A549 (cell line): ENCODE measurements around the gene CHI3L1. TPM values are rescaled to one million over a fixed set of nuclear protein-coding genes. Genes with fewer than 3 reads are reported as not detected.

Experiments
- ATAC-seq, 2 experiments: fragments of 200-7000 bp in 1 of 2; fragments of >200 bp in 1 of 2; cut with Nextera tagmentation in 1 of 2; cut with Tn5 transposase in 1 of 2; 3 replicates each; pipeline versions ENCODE4 v1.8.0 to v1.9.1; 2018 to 2020; ENCODE audit warnings: mild to moderate bottlenecking in 1 of 2, moderate library complexity in 1 of 2
- CTCF ChIA-PET: fragments of 300-600 bp; sonication (Branson Sonifier 250); formaldehyde crosslinking; extraction: SDS; loops from one replicate; lab custom pipeline; 2021; ENCODE audit warnings: antibody characterized with exemption, inconsistent platforms; lab: Yijun Ruan, JAX
- POLR2A ChIA-PET: fragments of 350-600 bp; formaldehyde crosslinking; extraction: SDS; loops from one replicate; lab custom pipeline; 2021; ENCODE audit warnings: antibody characterized with exemption, inconsistent platforms; lab: Yijun Ruan, JAX
- DNase-seq, 2 experiments: peaks; one replicate each; pipeline versions ENCODE4 v3.0.0 to v3.0.0-alpha.2; 2011 to 2016; ENCODE audit warnings: low read depth in 1 of 2, low spot score in 1 of 2
- FAIRE-seq: peaks from 2 replicates; lab custom pipeline; 2011; peaks lifted over from hg19 to GRCh38; lab: Jason Lieb, UNC
- H3K27ac ChIP-seq, 2 experiments: fragments of >200 bp; sonication (Bioruptor Twin); formaldehyde crosslinking; 3 replicates each; pipeline ENCODE4 v1.5.1; 2016 to 2017
- H3K4me1 ChIP-seq: fragments of >200 bp; sonication (Bioruptor Twin); formaldehyde crosslinking; 3 replicates; pipeline ENCODE4 v1.6.1; 2016
- H3K4me2 ChIP-seq: fragments of >200 bp; sonication (Bioruptor Twin); formaldehyde crosslinking; 3 replicates; pipeline ENCODE4 v1.6.1; 2016
- H3K4me3 ChIP-seq: fragments of >200 bp; sonication (Bioruptor Twin); formaldehyde crosslinking; 3 replicates; pipeline ENCODE4 v1.5.1; 2016
- H3K9me3 ChIP-seq: fragments of >200 bp; sonication (Bioruptor Twin); formaldehyde crosslinking; 3 replicates; pipeline ENCODE4 v1.6.1; 2016
- BHLHE40 ChIP-seq: IDR thresholded peaks from 2 replicates; pipeline ENCODE4 v1.6.1; 2012; ENCODE audit warnings: low read depth, low read length, inconsistent platforms
- CBX2 ChIP-seq: fragments of 200-600 bp; sonication (generic); IDR thresholded peaks from 2 replicates; pipeline ENCODE4 v1.6.1; 2016; ENCODE audit warnings: low read depth, mild to moderate bottlenecking, borderline replicate concordance
- CEBPB ChIP-seq, 2 experiments: fragments of >200 bp in 1 of 2; sonication (Bioruptor Twin) in 1 of 2; formaldehyde crosslinking in 1 of 2; IDR thresholded peaks; 2 replicates each; pipeline ENCODE4 v1.6.1; 2012 to 2016
- EHMT2 ChIP-seq: fragments of 200-600 bp; sonication (generic); IDR thresholded peaks from 2 replicates; pipeline ENCODE4 v1.6.1; 2016; ENCODE audit warnings: antibody characterized with exemption, low read depth, mild to moderate bottlenecking, moderate library complexity
- GATA3 ChIP-seq: IDR thresholded peaks from 2 replicates; pipeline ENCODE4 v1.6.1; 2012; ENCODE audit warnings: borderline replicate concordance
- HEYL ChIP-seq: fragments of 250-450 bp; sonication (Bioruptor Pico); IDR thresholded peaks from 2 replicates; pipeline ENCODE4 v1.8.0; 2021; ENCODE audit warnings: mild to moderate bottlenecking, moderate library complexity
- JUN ChIP-seq, 2 experiments: fragments of >200 bp; sonication (Bioruptor Twin); formaldehyde crosslinking; IDR thresholded peaks; 2 replicates in 1 of 2; 3 replicates in 1 of 2; pipeline ENCODE4 v1.6.1; 2016 to 2017
- KDM1A ChIP-seq: fragments of 200-600 bp; sonication (generic); IDR thresholded peaks from 2 replicates; pipeline ENCODE4 v1.6.1; 2016; ENCODE audit warnings: low read depth, mild to moderate bottlenecking
- MAZ ChIP-seq: fragments of 150-350 bp; IDR thresholded peaks from 2 replicates; pipeline ENCODE4 v1.6.1; 2014; ENCODE audit warnings: antibody characterized with exemption, low read depth, low read length, borderline replicate concordance
- MYC ChIP-seq: IDR thresholded peaks from 2 replicates; pipeline ENCODE4 v1.6.1; 2012; ENCODE audit warnings: mild to moderate bottlenecking, inconsistent platforms, low read length, improper control_type of control experiment, borderline replicate concordance
- NFE2L2 ChIP-seq: fragments of 150-350 bp; conservative IDR thresholded peaks from 2 replicates; pipeline ENCODE4 v1.6.1; 2014; ENCODE audit warnings: low read length
- PHF8 ChIP-seq: fragments of 200-600 bp; sonication (generic); IDR thresholded peaks from 2 replicates; pipeline ENCODE4 v1.6.1; 2016; ENCODE audit warnings: low read depth, mild to moderate bottlenecking, antibody characterized with exemption, moderate library complexity, borderline replicate concordance
- RAD21 ChIP-seq, 2 experiments: fragments of >200 bp in 1 of 2; sonication (Bioruptor Twin) in 1 of 2; formaldehyde crosslinking in 1 of 2; IDR thresholded peaks in 1 of 2; conservative IDR thresholded peaks in 1 of 2; 2 replicates in 1 of 2; 3 replicates in 1 of 2; pipeline ENCODE4 v1.6.1; 2012 to 2018; ENCODE audit warnings: inconsistent platforms in 1 of 2
- TFCP2L1 ChIP-seq: fragments of 250-450 bp; sonication (Bioruptor Pico); IDR thresholded peaks from 2 replicates; pipeline ENCODE4 v1.5.0; 2021; ENCODE audit warnings: mild to moderate bottlenecking
- ZFP36 ChIP-seq: fragments of 450-650 bp; IDR thresholded peaks from 2 replicates; pipeline ENCODE4 v1.6.1; 2014; ENCODE audit warnings: borderline replicate concordance; ENCODE audit not compliant: partially characterized antibody
- ZNF302 ChIP-seq: fragments of 250-450 bp; sonication (Bioruptor Pico); IDR thresholded peaks from 2 replicates; pipeline ENCODE4 v1.9.0; 2021; ENCODE audit warnings: inconsistent platforms, mild to moderate bottlenecking, moderate library complexity
- WGBS: methylation state at CpG from one replicate; pipeline ENCODE4 v1.1.6; 2017; ENCODE audit errors: missing lambda C conversion rate; 5-methylcytosine and 5-hydroxymethylcytosine counted together
- polyA plus RNA-seq, 4 experiments: library from polyadenylated mRNA; depleted of rRNA in 3 of 4; stranded (reverse); fragments of >200 nt; fragmentation: RNase III in 1 of 4; extraction: RNeasy Plus Mini Kit Qiagen cat#74134 plus additional on column Dnase treatment in 1 of 4; gene quantifications; 2 replicates in 3 of 4; 3 replicates in 1 of 4; pipeline ENCODE4 v1.2.3, GENCODE V29; 2011 to 2017
- TF ChIP-seq, protein P1 (sequence below): fragments of >200 bp; sonication (Bioruptor Twin); formaldehyde crosslinking; IDR thresholded peaks from 3 replicates; pipeline ENCODE4 v1.6.1; 2016
- TF ChIP-seq, protein P2 (sequence below): fragments of 250-450 bp; sonication (Bioruptor Pico); IDR thresholded peaks from 2 replicates; pipeline ENCODE4 v1.5.0; 2021; ENCODE audit warnings: mild to moderate bottlenecking, moderate library complexity, borderline replicate concordance
- TF ChIP-seq, protein P3 (sequence below): IDR thresholded peaks from 2 replicates; pipeline ENCODE4 v1.6.1; 2012
- TF ChIP-seq, protein P4 (sequence below): fragments of >200 bp; sonication (Bioruptor Twin); formaldehyde crosslinking; IDR thresholded peaks from 3 replicates; pipeline ENCODE4 v1.5.1; 2016

The CHI3L1 gene
- polyA plus RNA-seq, 2 of the 4 experiments (the other 2 are of a cell fraction): 0.04 TPM; not detected in 1

DNA sequence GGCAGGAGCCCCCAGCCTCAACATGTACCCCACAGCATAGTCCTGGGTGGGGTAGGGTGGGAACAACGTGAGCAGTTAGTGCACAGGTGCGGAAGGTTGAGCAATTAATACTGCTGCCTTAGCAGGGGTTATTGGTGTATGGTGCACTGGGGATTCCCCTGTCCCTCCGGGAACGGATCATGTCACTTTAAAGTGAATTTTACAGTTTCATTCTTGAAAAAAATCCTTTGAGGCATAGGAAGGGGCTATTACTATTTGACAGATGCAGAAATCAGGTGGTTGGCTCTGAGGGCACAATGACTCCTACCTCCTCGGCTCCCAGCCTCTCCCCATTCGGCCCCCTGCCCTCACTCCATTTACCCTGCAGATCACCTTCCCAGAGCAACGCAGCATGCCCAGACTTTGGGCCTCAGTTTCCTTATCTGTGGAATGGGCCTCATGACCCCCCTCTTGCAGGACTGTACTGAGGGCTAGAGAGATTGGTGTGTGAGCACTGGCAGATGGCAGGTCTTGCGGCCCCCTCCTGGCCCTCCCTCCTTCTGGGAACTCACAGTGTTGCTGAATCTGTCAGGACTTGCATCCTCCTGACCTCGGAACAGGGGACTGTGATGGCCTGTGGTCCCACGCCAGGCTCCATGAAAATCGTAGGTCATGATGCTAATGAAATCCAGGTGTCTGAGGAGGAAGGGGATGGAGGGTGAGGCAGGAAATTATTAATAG, 5.7 kb downstream of the CHI3L1 start:
- ATAC-seq: no peak
- TF ChIP-seq MAZ (no peak), KDM1A (no peak), CEBPB (IDR thresholded peaks at IDR 0.05) (no peak), BHLHE40 (no peak), RAD21 (conservative IDR thresholded peaks at IDR 0.05 in 1 of 2, IDR thresholded peaks at IDR 0.05 in 1 of 2) (no peak), ZNF302 (CRISPR knock-in tag) (no peak), EHMT2 (no peak), TFCP2L1 (CRISPR knock-in tag) (no peak), ZFP36 (no peak), CBX2 (no peak), NFE2L2 (no peak), MYC (no peak), JUN (IDR thresholded peaks at IDR 0.05) (no peak)
- TF ChIP-seq, protein P1, sequence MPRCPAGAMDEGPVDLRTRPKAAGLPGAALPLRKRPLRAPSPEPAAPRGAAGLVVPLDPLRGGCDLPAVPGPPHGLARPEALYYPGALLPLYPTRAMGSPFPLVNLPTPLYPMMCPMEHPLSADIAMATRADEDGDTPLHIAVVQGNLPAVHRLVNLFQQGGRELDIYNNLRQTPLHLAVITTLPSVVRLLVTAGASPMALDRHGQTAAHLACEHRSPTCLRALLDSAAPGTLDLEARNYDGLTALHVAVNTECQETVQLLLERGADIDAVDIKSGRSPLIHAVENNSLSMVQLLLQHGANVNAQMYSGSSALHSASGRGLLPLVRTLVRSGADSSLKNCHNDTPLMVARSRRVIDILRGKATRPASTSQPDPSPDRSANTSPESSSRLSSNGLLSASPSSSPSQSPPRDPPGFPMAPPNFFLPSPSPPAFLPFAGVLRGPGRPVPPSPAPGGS: no peak
- TF ChIP-seq, protein P2, sequence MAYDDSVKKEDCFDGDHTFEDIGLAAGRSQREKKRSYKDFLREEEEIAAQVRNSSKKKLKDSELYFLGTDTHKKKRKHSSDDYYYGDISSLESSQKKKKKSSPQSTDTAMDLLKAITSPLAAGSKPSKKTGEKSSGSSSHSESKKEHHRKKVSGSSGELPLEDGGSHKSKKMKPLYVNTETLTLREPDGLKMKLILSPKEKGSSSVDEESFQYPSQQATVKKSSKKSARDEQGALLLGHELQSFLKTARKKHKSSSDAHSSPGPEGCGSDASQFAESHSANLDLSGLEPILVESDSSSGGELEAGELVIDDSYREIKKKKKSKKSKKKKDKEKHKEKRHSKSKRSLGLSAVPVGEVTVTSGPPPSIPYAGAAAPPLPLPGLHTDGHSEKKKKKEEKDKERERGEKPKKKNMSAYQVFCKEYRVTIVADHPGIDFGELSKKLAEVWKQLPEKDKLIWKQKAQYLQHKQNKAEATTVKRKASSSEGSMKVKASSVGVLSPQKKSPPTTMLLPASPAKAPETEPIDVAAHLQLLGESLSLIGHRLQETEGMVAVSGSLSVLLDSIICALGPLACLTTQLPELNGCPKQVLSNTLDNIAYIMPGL (CRISPR knock-in tag): no peak
- TF ChIP-seq, protein P3, sequence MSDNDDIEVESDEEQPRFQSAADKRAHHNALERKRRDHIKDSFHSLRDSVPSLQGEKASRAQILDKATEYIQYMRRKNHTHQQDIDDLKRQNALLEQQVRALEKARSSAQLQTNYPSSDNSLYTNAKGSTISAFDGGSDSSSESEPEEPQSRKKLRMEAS: no peak
- TF ChIP-seq, protein P4, sequence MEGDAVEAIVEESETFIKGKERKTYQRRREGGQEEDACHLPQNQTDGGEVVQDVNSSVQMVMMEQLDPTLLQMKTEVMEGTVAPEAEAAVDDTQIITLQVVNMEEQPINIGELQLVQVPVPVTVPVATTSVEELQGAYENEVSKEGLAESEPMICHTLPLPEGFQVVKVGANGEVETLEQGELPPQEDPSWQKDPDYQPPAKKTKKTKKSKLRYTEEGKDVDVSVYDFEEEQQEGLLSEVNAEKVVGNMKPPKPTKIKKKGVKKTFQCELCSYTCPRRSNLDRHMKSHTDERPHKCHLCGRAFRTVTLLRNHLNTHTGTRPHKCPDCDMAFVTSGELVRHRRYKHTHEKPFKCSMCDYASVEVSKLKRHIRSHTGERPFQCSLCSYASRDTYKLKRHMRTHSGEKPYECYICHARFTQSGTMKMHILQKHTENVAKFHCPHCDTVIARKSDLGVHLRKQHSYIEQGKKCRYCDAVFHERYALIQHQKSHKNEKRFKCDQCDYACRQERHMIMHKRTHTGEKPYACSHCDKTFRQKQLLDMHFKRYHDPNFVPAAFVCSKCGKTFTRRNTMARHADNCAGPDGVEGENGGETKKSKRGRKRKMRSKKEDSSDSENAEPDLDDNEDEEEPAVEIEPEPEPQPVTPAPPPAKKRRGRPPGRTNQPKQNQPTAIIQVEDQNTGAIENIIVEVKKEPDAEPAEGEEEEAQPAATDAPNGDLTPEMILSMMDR: no peak
- no peak overlapping the region for H3K4me3 ChIP-seq
- no peak overlapping the region for H3K27ac ChIP-seq
- 74% methylated on average over 10 of the region's 11 CpGs for WGBS
- H3K4me2 ChIP-seq: no peak overlapping the region
- H3K9me3 ChIP-seq: no peaks in the 10 kb centered on the region
- CTCF ChIA-PET: interaction anchor here (1.3 to 13.2 kb wide), 6 partner anchors 8 to 141 kb away, joined by 3 to 188 read pairs (median 4); no protein-coding TSS in a partner anchor
- POLR2A ChIA-PET: no interaction called here
- DNase-seq: no peak
- no peak for FAIRE-seq
- H3K4me1 ChIP-seq: peaks cover 27% of the 10 kb centered on the region

DNA sequence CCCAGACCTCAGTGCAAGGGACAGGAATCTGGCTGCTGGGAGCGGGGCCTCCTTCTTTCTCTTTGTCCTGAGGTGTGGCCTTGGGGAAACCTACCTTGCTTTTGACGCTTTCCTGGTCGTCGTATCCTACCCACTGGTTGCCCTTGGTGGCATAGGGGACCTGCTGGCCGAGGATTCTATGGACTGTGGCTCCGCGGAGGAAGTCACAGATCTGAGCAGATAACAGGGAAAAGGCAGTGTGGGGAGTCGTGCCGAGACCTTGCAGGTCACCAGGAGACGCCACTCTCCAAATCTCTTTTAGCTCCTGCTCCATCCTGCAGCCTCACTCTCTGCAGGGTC, 6.9 kb downstream of the CHI3L1 start:
- POLR2A ChIA-PET: no interaction called here

More for the DNA sequence above, 6.9 kb downstream of the CHI3L1 start:
- peaks cover 30% of the 10 kb centered on the region for H3K4me1 ChIP-seq
- CTCF ChIA-PET: interaction anchor here (1.5 to 13.2 kb wide), 5 partner anchors 17 to 140 kb away, joined by 3 to 188 read pairs (median 11); no protein-coding TSS in a partner anchor
- no peak for DNase-seq
- ATAC-seq: no peak
- 84% methylated on average over 10 of the region's 10 CpGs for WGBS
- FAIRE-seq: no peak
- TF ChIP-seq, protein P2 (CRISPR knock-in tag): no peak
- no peak for TF ChIP-seq PHF8
- TF ChIP-seq HEYL (CRISPR knock-in tag): no peak
- no peak for TF ChIP-seq GATA3
- no peak overlapping the region for H3K4me2 ChIP-seq
- no peak overlapping the region for H3K4me3 ChIP-seq
- no peaks in the 10 kb centered on the region for H3K9me3 ChIP-seq
- H3K27ac ChIP-seq: peak overlapping the region in 1 of 2 experiments; percentile 81; a peak in 3 of 6 replicates
